Transverse colon (tissue), 4 donors: ENCODE measurements around the gene SDR42E1. TPM values are rescaled to one million over a fixed set of nuclear protein-coding genes. Genes with fewer than 3 reads are reported as not detected.

Experiments used
- DNase-seq: peaks from one replicate; pipeline ENCODE4 v3.0.0-alpha.2; 2019
- H3K27ac ChIP-seq, 4 donors: fragments of 200-600 bp; sonication (generic); 2 replicates each; pipeline ENCODE4 v1.5.1; 2016 to 2018; ENCODE audit warnings: inconsistent platforms in 4 of 4
- H3K27me3 ChIP-seq: fragments of 200-600 bp; sonication (generic); 2 replicates; pipeline ENCODE4 v1.5.1; 2017; ENCODE audit warnings: inconsistent platforms
- H3K36me3 ChIP-seq, 4 donors: fragments of 200-600 bp; sonication (generic); 2 replicates each; pipeline ENCODE4 v1.5.1; 2017 to 2019; ENCODE audit warnings: inconsistent platforms in 4 of 4
- H3K4me1 ChIP-seq, 4 donors: fragments of 200-600 bp; sonication (generic); 2 replicates each; pipeline ENCODE4 v1.5.1; 2017 to 2020; ENCODE audit warnings: inconsistent platforms in 4 of 4
- H3K4me3 ChIP-seq, 4 donors: fragments of 200-600 bp; sonication (generic); 1 replicate in 1 of 4; 2 replicates in 3 of 4; pipeline versions ENCODE4 v1.5.1 to v1.6.1; 2017 to 2019; ENCODE audit warnings: inconsistent platforms in 4 of 4
- H3K9me3 ChIP-seq, 2 donors: fragments of 200-600 bp; sonication (generic); 2 replicates each; pipeline ENCODE4 v1.5.1; 2017 to 2019; ENCODE audit warnings: inconsistent platforms in 2 of 2
- CTCF ChIP-seq, 5 experiments: fragments of 200-600 bp in 3 of 5; fragments of 450-650 bp in 2 of 5; sonication (generic) in 3 of 5; IDR thresholded peaks; 1 replicate in 2 of 5; 2 replicates in 3 of 5; pipeline ENCODE4 v1.5.1; 2016 to 2017; ENCODE audit warnings: antibody characterized with exemption in 5 of 5, inconsistent platforms in 3 of 5, mild to moderate bottlenecking in 2 of 5, moderate library complexity in 1 of 5
- EP300 ChIP-seq: sonication (generic); formaldehyde crosslinking; IDR thresholded peaks from one replicate; pipeline ENCODE4 v1.6.1; 2017; ENCODE audit warnings: antibody characterized with exemption, low read depth
- POLR2A ChIP-seq: fragments of 450-650 bp; IDR thresholded peaks from one replicate; pipeline ENCODE4 v1.6.1; 2016; ENCODE audit warnings: antibody characterized with exemption, mild to moderate bottlenecking, moderate library complexity
- POLR2AphosphoS5 ChIP-seq, 3 donors: sonication (generic); formaldehyde crosslinking; IDR thresholded peaks; one replicate each; pipeline ENCODE4 v1.6.1; 2016; ENCODE audit warnings: antibody characterized with exemption in 3 of 3
- WGBS, 2 donors: methylation state at CpG; one replicate each; pipeline ENCODE4 v1.1.5; 2018; ENCODE audit warnings: low coverage in 1 of 2; 5-methylcytosine and 5-hydroxymethylcytosine counted together
- in situ Hi-C, 4 donors: fragments of 200-750 bp; cut with MboI; loops; one replicate each; pipeline versions ENCODE4 v1.15.0 to v1.15.1; 2017; ENCODE audit warnings: low sequenced_read_pairs in 3 of 4, low pct_ligation_motif_present in 1 of 4, low pct_unique_long_range_greater_than_20kb in 1 of 4
- intact Hi-C: fragments of 100-400 bp; cut with DNase I; formaldehyde crosslinking; loops from one replicate; pipeline ENCODE4 v1.15.1; 2023; ENCODE audit warnings: low total_unique reads
- total RNA-seq, 4 donors: library from RNA; depleted of rRNA; stranded (reverse); fragments of >200 nt; gene quantifications; one replicate each; pipeline ENCODE4 v1.1.0, GENCODE V29; 2016

SDR42E1 gene
- total RNA-seq, 4 donors from 2014 or later, result 3.4 to 12.2 (median 7.7) TPM

GRCh38 chr16:81964808-81965207, 46.5 kb downstream of the SDR42E1 start:
- DNase-seq, result no peak
- no peaks in the 10 kb centered on the region for H3K9me3 ChIP-seq
- H3K27me3 ChIP-seq, result no peaks in the 10 kb centered on the region
- H3K27ac ChIP-seq, result no peak overlapping the region
- in situ Hi-C loops (no loop called here), intact Hi-C loops (no loop called here)
- no peak overlapping the region for H3K4me3 ChIP-seq
- WGBS, 2 donors, result 77 to 92% methylated on average over 5 to 6 of the region's 6 CpGs
- TF ChIP-seq CTCF (IDR thresholded peaks at IDR 0.05) (no peak), POLR2AphosphoS5 (IDR thresholded peaks at IDR 0.05) (no peak), EP300 (no peak), POLR2A (no peak)
- no peaks in the 10 kb centered on the region for H3K36me3 ChIP-seq
- H3K4me1 ChIP-seq, result no peaks in the 10 kb centered on the region

GRCh38 chr16:81956213-81956948, 54.9 kb downstream of the SDR42E1 start:
- intact Hi-C loops (no loop called here), in situ Hi-C loops (no loop called here)
- no peak for DNase-seq
- 81 to 83% methylated on average over 5 to 9 of the region's 9 CpGs for WGBS, 2 donors
- no peak overlapping the region for H3K27ac ChIP-seq
- H3K4me1 ChIP-seq, result no peaks in the 10 kb centered on the region
- H3K27me3 ChIP-seq, result no peaks in the 10 kb centered on the region
- TF ChIP-seq POLR2A, result no peak
- TF ChIP-seq CTCF (IDR thresholded peaks at IDR 0.05), result no peak
- no peak for TF ChIP-seq POLR2AphosphoS5 (IDR thresholded peaks at IDR 0.05)
- no peak for TF ChIP-seq EP300
- no peak overlapping the region for H3K4me3 ChIP-seq
- peaks cover 3 to 6% of the 10 kb centered on the region in 2 donors for H3K9me3 ChIP-seq
- peaks cover 0 to 3% (median 0%) of the 10 kb centered on the region in 4 donors for H3K36me3 ChIP-seq

GRCh38 chr16:81951564-81951963, 59.7 kb downstream of the SDR42E1 start:
- intact Hi-C loops (no loop called here), in situ Hi-C loops (no loop called here)
- TF ChIP-seq CTCF (IDR thresholded peaks at IDR 0.05) (no peak), POLR2AphosphoS5 (IDR thresholded peaks at IDR 0.05) (no peak), EP300 (no peak), POLR2A (no peak)
- Histone ChIP-seq H3K36me3 (peaks cover 0 to 3% (median 0%) of the 10 kb centered on the region in 4 donors), H3K27me3 (no peaks in the 10 kb centered on the region), H3K4me1 (no peaks in the 10 kb centered on the region), H3K9me3 (peaks cover 10 to 12% of the 10 kb centered on the region in 2 donors), H3K27ac (no peak overlapping the region), H3K4me3 (no peak overlapping the region)
- no peak for DNase-seq
- 70 to 89% methylated on average over 2 of the region's 2 CpGs for WGBS, 2 donors

- Histone ChIP-seq H3K4me3 (no peak overlapping the region), H3K4me1 (no peaks in the 10 kb centered on the region), H3K27ac (no peak overlapping the region), H3K27me3 (no peaks in the 10 kb centered on the region), H3K9me3 (peaks cover 5% of the 10 kb centered on the region in 2 donors), H3K36me3 (no peaks in the 10 kb centered on the region)
- in situ Hi-C loops, result loop anchor here (10.0 to 25.0 kb wide), 2 partner anchors 279 to 291 kb away; no protein-coding TSS in a partner anchor
- intact Hi-C loops, result no loop called here
- TF ChIP-seq CTCF (IDR thresholded peaks at IDR 0.05), result no peak
- TF ChIP-seq POLR2A, result no peak
- no peak for TF ChIP-seq POLR2AphosphoS5 (IDR thresholded peaks at IDR 0.05)
- no peak for TF ChIP-seq EP300
- 89 to 93% methylated on average over 3 to 5 of the region's 5 CpGs for WGBS, 2 donors
- DNase-seq, result no peak
These were observed 65.1 kb downstream of the SDR42E1 start for GRCh38 chr16:81946206-81946605.
